ENCODE measurements around the gene SPATA45. TPM values are rescaled to one million over a fixed set of nuclear protein-coding genes. Genes with fewer than 3 reads are reported as not detected.

The SPATA45 gene
- total and polyA plus RNA-seq, 2 of the 13 experiments (the other 11 are each of a cell fraction or from before 2014, with no cell fraction given), result 0.17 to 0.64 TPM

- TF ChIP-seq, protein P1, sequence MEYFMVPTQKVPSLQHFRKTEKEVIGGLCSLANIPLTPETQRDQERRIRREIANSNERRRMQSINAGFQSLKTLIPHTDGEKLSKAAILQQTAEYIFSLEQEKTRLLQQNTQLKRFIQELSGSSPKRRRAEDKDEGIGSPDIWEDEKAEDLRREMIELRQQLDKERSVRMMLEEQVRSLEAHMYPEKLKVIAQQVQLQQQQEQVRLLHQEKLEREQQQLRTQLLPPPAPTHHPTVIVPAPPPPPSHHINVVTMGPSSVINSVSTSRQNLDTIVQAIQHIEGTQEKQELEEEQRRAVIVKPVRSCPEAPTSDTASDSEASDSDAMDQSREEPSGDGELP (IDR thresholded peaks at IDR 0.05; ENCODE audit: borderline replicate concordance, low read depth), result 0 out of 2 replicates have a peak, but pooled peaks have one; percentile 0
- TF ChIP-seq CREB3 (CRISPR knock-in tag; IDR thresholded peaks at IDR 0.05) (no peak), ZNF234 (CRISPR knock-in tag; conservative IDR thresholded peaks at IDR 0.05) (no peak), ASH2L (IDR thresholded peaks at IDR 0.05; ENCODE audit: insufficient read length, low read depth, low read length) (peak; percentile 12), DPF2 (CRISPR knock-in tag; IDR thresholded peaks at IDR 0.05; ENCODE audit: borderline replicate concordance, low read depth) (no peak), HNRNPH1 (optimal IDR thresholded peaks at IDR 0.05; ENCODE audit: low read depth, low read length) (no peak), AFF4 (CRISPR knock-in tag; IDR thresholded peaks at IDR 0.05) (no peak), ZNF572 (CRISPR knock-in tag; IDR thresholded peaks at IDR 0.05) (no peak), ZNF678 (CRISPR knock-in tag; IDR thresholded peaks at IDR 0.05) (no peak), ZFP62 (CRISPR knock-in tag; IDR thresholded peaks at IDR 0.05) (no peak), HNF4A (CRISPR knock-in tag; IDR thresholded peaks at IDR 0.05) (peak; percentile 84), NR2F1 (CRISPR knock-in tag; IDR thresholded peaks at IDR 0.05) (no peak), ZNF749 (CRISPR knock-in tag; IDR thresholded peaks at IDR 0.05; ENCODE audit: borderline replicate concordance) (no peak), ZNF256 (CRISPR knock-in tag; conservative IDR thresholded peaks at IDR 0.05) (no peak), SOX13 (IDR thresholded peaks at IDR 0.05) (no peak), SOX13 (CRISPR knock-in tag; conservative IDR thresholded peaks at IDR 0.05 in 1 of 2, IDR thresholded peaks at IDR 0.05 in 1 of 2) (no peak), NFKB2 (CRISPR knock-in tag; IDR thresholded peaks at IDR 0.05; ENCODE audit: borderline replicate concordance) (no peak), ZNF746 (CRISPR knock-in tag; IDR thresholded peaks at IDR 0.05) (no peak), HOXA3 (CRISPR knock-in tag; IDR thresholded peaks at IDR 0.05) (peak; percentile 43; the same call in 1 of the 2 replicates), ARID3A (IDR thresholded peaks at IDR 0.05; ENCODE audit: low read depth, low read length) (no peak), CREB1 (IDR thresholded peaks at IDR 0.05) (no peak), CREB1 (CRISPR knock-in tag; IDR thresholded peaks at IDR 0.05) (no peak), SALL1 (CRISPR knock-in tag; IDR thresholded peaks at IDR 0.05) (peak; percentile 8; the same call in 1 of the 2 replicates)
- TF ChIP-seq, protein P2, sequence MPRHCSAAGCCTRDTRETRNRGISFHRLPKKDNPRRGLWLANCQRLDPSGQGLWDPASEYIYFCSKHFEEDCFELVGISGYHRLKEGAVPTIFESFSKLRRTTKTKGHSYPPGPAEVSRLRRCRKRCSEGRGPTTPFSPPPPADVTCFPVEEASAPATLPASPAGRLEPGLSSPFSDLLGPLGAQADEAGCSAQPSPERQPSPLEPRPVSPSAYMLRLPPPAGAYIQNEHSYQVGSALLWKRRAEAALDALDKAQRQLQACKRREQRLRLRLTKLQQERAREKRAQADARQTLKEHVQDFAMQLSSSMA (CRISPR knock-in tag; IDR thresholded peaks at IDR 0.05), result no peak
These were observed 19.1 kb downstream of the SPATA45 start (continued) for GRCh38 chr1:212828395-212828794.

Data from HepG2 (cell line).